MCF 10A (cell line): ENCODE data around the gene MXRA8. TPM values are rescaled to one million over a fixed set of nuclear protein-coding genes. Genes with fewer than 3 reads are reported as not detected.
"Not testable (repeated sequence)": the region's sequence is repeated elsewhere in the genome, so short reads cannot be mapped to it uniquely, and the experiment has no call there.

ENCODE experiments used
- BruUV-seq: library from RNA; stranded (reverse); fragments of 400-500 nt; replicated peaks from 2 replicates; lab custom pipeline; 2021; lab: Mats Ljungman, UMichigan
- CTCF ChIA-PET: fragments of 300-600 bp; sonication (Branson Sonifier 250); formaldehyde crosslinking; extraction: SDS; loops from one replicate; lab custom pipeline; 2021; ENCODE audit warnings: antibody characterized with exemption, inconsistent platforms; lab: Yijun Ruan, JAX
- POLR2A ChIA-PET: fragments of 300-600, 350-650 bp; sonication (Branson Sonifier 250); formaldehyde crosslinking; extraction: SDS; loops from one replicate; lab custom pipeline; 2020; ENCODE audit warnings: antibody characterized with exemption, inconsistent platforms; lab: Yijun Ruan, JAX
- DNase-seq: peaks from one replicate; pipeline ENCODE4 v3.0.0-alpha.2; 2018; ENCODE audit not compliant: unreplicated experiment
- H3K27ac Mint-ChIP-seq: one replicate; pipeline ENCODE4 v1.8.0; 2022; ENCODE audit warnings: mild to moderate bottlenecking, low read depth, mixed read lengths; ENCODE audit not compliant: unreplicated experiment
- H3K27me3 Mint-ChIP-seq: one replicate; pipeline ENCODE4 v1.8.0; 2022; ENCODE audit warnings: mixed read lengths; ENCODE audit not compliant: insufficient read depth, unreplicated experiment
- H3K36me3 Mint-ChIP-seq: one replicate; pipeline ENCODE4 v1.8.0; 2022; ENCODE audit warnings: mild to moderate bottlenecking, moderate library complexity, mixed read lengths; ENCODE audit not compliant: insufficient read depth, unreplicated experiment
- H3K4me1 Mint-ChIP-seq: one replicate; pipeline ENCODE4 v1.8.0; 2022; ENCODE audit warnings: mixed read lengths; ENCODE audit not compliant: insufficient read depth, unreplicated experiment
- H3K4me3 Mint-ChIP-seq: one replicate; pipeline ENCODE4 v1.8.0; 2022; ENCODE audit warnings: mild to moderate bottlenecking, moderate library complexity, mixed read lengths; ENCODE audit not compliant: unreplicated experiment
- H3K9me3 Mint-ChIP-seq: one replicate; pipeline ENCODE4 v1.8.0; 2022; ENCODE audit warnings: mixed read lengths; ENCODE audit not compliant: unreplicated experiment
- intact Hi-C: fragments of 100-400 bp; cut with micrococcal nuclease; formaldehyde crosslinking; loops from 2 replicates; pipeline ENCODE4 v1.14.1; 2022
- total RNA-seq: library from RNA; stranded (reverse); gene quantifications from 2 replicates; pipeline ENCODE4 v1.2.3, GENCODE V29; 2022
- TF ChIP-seq, protein P1 (sequence below): fragments of 200-600 bp; IDR thresholded peaks from one replicate; pipeline ENCODE4 v1.8.0; 2022; ENCODE audit warnings: antibody characterized with exemption, mild to moderate bottlenecking; ENCODE audit not compliant: unreplicated experiment

Gene MXRA8
- total RNA-seq, 1 experiment from 2014 or later: not detected

DNA sequence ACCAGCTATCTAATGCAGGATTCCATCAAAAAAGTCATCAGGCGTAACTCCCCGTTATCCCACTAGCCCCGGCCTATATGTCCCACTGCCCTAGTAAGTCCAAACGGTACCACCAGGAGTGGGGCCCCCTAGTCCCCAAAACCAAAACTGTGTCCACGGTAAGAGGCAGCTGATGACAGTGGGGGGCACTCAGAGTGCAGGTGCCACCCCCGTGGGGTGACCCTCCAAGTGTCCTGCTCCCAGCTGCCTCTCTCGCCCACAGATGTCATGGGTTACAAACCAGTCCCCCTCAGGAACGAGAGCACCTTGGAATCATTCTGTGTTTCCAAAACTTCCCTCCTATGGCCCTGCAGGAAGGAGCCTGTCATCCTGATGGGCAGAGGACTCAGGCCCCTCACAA lies 27.6 kb upstream of the MXRA8 start:
- Mint-ChIP-seq H3K9me3 (no peaks in the 10 kb centered on the region), H3K4me1 (no peaks in the 10 kb centered on the region), H3K27me3 (no peaks in the 10 kb centered on the region)

DNA sequence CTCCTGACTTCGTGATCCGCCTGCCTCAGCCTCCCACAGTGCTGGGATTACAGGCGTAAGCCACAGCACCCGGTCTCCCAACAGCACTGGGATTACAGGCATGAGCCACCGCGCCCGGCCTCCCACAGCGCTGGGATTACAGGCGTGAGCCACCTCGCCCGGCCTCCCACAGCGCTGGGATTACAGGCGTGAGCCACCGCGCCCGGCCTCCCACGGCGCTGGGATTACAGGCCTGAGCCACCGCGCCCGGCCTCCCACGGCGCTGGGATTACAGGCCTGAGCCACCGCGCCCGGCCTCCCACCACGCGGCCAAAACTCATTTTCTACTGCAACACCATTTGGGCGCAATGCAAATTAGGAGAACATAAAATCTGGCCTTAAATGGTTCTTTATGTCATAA lies 27.0 kb upstream of the MXRA8 start:
- BruUV-seq, H3K27me3 Mint-ChIP-seq, H3K9me3 Mint-ChIP-seq, H3K4me1 Mint-ChIP-seq, H3K4me3 Mint-ChIP-seq, H3K27ac Mint-ChIP-seq, DNase-seq, intact Hi-C loops: not testable (repeated sequence)
- H3K36me3 Mint-ChIP-seq: peaks cover 55% of the 10 kb centered on the region
- ChIA-PET CTCF (interaction anchor here (0.7 kb wide), 1 partner anchor 34 kb away, joined by 3 read pairs; no protein-coding TSS in a partner anchor), POLR2A (interaction anchor here (1.2 to 2.9 kb wide), 2 partner anchors 10 to 13 kb away, joined by 4 to 10 read pairs; partner anchors contain the start of gene AURKAIP1)

More for the DNA sequence above, 27.6 kb upstream of the MXRA8 start:
- intact Hi-C loops: no loop called here
- BruUV-seq: no TSS peak
- POLR2A ChIA-PET: interaction anchor here (1.2 to 2.9 kb wide), 2 partner anchors 11 to 12 kb away, joined by 4 to 10 read pairs; partner anchors contain the start of gene AURKAIP1
- no peak for DNase-seq
- H3K36me3 Mint-ChIP-seq: peaks cover 61% of the 10 kb centered on the region
- TF ChIP-seq, protein P1, sequence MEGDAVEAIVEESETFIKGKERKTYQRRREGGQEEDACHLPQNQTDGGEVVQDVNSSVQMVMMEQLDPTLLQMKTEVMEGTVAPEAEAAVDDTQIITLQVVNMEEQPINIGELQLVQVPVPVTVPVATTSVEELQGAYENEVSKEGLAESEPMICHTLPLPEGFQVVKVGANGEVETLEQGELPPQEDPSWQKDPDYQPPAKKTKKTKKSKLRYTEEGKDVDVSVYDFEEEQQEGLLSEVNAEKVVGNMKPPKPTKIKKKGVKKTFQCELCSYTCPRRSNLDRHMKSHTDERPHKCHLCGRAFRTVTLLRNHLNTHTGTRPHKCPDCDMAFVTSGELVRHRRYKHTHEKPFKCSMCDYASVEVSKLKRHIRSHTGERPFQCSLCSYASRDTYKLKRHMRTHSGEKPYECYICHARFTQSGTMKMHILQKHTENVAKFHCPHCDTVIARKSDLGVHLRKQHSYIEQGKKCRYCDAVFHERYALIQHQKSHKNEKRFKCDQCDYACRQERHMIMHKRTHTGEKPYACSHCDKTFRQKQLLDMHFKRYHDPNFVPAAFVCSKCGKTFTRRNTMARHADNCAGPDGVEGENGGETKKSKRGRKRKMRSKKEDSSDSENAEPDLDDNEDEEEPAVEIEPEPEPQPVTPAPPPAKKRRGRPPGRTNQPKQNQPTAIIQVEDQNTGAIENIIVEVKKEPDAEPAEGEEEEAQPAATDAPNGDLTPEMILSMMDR: no peak
- no peak overlapping the region for H3K27ac Mint-ChIP-seq
- H3K4me3 Mint-ChIP-seq: no peak overlapping the region
- CTCF ChIA-PET: interaction anchor here (0.7 to 1.0 kb wide), 2 partner anchors 8 to 34 kb away, joined by 3 to 4 read pairs; no protein-coding TSS in a partner anchor

DNA sequence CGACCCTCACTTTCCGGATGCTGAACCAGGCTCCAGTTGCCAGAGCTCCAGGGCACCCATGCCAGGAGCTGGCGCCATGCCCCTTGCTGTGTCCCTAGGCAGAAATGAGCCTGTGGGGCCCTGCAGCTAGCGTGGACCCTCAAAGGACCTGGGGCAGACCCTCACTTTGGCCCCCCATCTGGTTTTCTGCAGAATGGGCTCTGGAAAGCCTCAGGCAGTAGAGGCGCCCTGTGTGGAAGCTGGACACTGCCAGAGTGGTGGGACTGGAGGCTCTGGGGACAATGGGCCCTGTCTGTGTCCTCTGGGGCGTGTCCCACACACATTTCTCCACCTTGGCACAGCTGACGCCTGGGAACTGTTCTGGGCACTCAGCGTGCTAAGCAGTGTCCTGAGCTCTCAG lies 22.9 kb upstream of the MXRA8 start:
- CTCF ChIA-PET: no interaction called here

DNA sequence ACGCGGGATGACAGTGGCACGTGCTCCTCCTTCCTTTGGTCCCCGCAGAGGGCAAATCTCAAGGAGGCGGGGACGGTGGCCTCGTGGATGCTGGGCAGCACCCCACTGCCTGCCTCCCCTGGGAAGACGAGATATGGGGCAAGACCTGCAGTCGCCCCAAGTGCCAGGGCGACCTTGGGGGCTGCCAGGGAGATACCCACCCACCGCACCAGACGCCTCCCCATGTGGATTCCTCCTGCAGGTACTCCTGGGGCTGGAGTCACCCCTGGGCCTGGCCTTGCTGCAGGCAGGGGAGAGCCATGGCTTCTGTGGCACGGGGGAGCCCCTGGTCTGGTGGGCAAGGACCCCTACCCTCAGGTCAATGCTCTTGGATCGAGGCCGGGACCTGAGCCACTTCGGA lies 22.5 kb upstream of the MXRA8 start:
- Mint-ChIP-seq H3K27me3 (no peaks in the 10 kb centered on the region), H3K27ac (no peak overlapping the region), H3K4me1 (peaks cover 9% of the 10 kb centered on the region), H3K36me3 (peaks cover 10% of the 10 kb centered on the region), H3K9me3 (no peaks in the 10 kb centered on the region), H3K4me3 (no peak overlapping the region)
- TF ChIP-seq, protein P1: no peak
- intact Hi-C loops: no loop called here
- DNase-seq: no peak
- CTCF ChIA-PET: no interaction called here
- no TSS peak for BruUV-seq
- POLR2A ChIA-PET: no interaction called here

More for the DNA sequence above, 22.9 kb upstream of the MXRA8 start:
- intact Hi-C loops: no loop called here
- peaks cover 9% of the 10 kb centered on the region for H3K4me1 Mint-ChIP-seq
- DNase-seq: no peak
- TF ChIP-seq, protein P1: no peak
- peaks cover 15% of the 10 kb centered on the region for H3K36me3 Mint-ChIP-seq
- POLR2A ChIA-PET: no interaction called here
- H3K4me3 Mint-ChIP-seq: no peak overlapping the region
- no TSS peak for BruUV-seq
- no peaks in the 10 kb centered on the region for H3K9me3 Mint-ChIP-seq
- H3K27me3 Mint-ChIP-seq: no peaks in the 10 kb centered on the region
- no peak overlapping the region for H3K27ac Mint-ChIP-seq
